Caco-2 (cell line): Measurements from ENCODE around the gene C1orf159. TPM values are rescaled to one million over a fixed set of nuclear protein-coding genes. Genes with fewer than 3 reads are reported as not detected.
A peak's percentile ranks its signal among the peaks of the same experiment; 100 is the strongest.

Experiments used
- BruUV-seq: library from RNA; stranded (reverse); fragments of 400-500 nt; replicated peaks from 2 replicates; lab custom pipeline; 2021; lab: Mats Ljungman, UMichigan
- CTCF ChIA-PET: fragments of 300-600 bp; sonication (Branson Sonifier 250); formaldehyde crosslinking; loops from one replicate; lab custom pipeline; 2022; ENCODE audit warnings: antibody characterized with exemption; lab: Charles Lee
- POLR2A ChIA-PET: fragments of 300-600 bp; sonication (Branson Sonifier 250); formaldehyde crosslinking; loops from one replicate; lab custom pipeline; 2022; ENCODE audit warnings: antibody characterized with exemption; lab: Charles Lee
- DNase-seq, 2 experiments: peaks; one replicate each; pipeline versions ENCODE4 v3.0.0 to v3.0.0-alpha.2; 2020 to 2022
- H3K27me3 ChIP-seq: replicated peaks from 2 replicates; pipeline ENCODE4 v1.6.0; 2011; ENCODE audit warnings: low read length; ENCODE audit not compliant: control insufficient read depth, insufficient read depth
- H3K36me3 ChIP-seq: 2 replicates; pipeline ENCODE4 v1.5.1; 2011; ENCODE audit warnings: low read length; ENCODE audit not compliant: control insufficient read depth, insufficient read depth
- H3K4me1 ChIP-seq: fragments of 250-450 bp; sonication (Bioruptor Pico); 2 replicates; pipeline ENCODE4 v1.5.1; 2020; ENCODE audit warnings: mild to moderate bottlenecking
- H3K4me3 ChIP-seq: 2 replicates; pipeline ENCODE4 v1.5.1; 2011; ENCODE audit warnings: low read depth, mild to moderate bottlenecking, control low read depth, low read length
- H3K9me3 ChIP-seq: fragments of 250-450 bp; sonication (Bioruptor Pico); 2 replicates; pipeline ENCODE4 v1.5.1; 2020; ENCODE audit warnings: mild to moderate bottlenecking, moderate library complexity
- H3K27ac Mint-ChIP-seq: one replicate; pipeline ENCODE4 v1.8.0; 2022; ENCODE audit warnings: mixed read lengths; ENCODE audit not compliant: unreplicated experiment
- H3K27me3 Mint-ChIP-seq: one replicate; pipeline ENCODE4 v1.8.0; 2022; ENCODE audit warnings: mixed read lengths; ENCODE audit not compliant: insufficient read depth, unreplicated experiment
- H3K36me3 Mint-ChIP-seq: one replicate; pipeline ENCODE4 v1.8.0; 2022; ENCODE audit warnings: mild to moderate bottlenecking, mixed read lengths; ENCODE audit not compliant: insufficient read depth, unreplicated experiment
- H3K4me1 Mint-ChIP-seq: one replicate; pipeline ENCODE4 v1.8.0; 2022; ENCODE audit warnings: low read depth, mixed read lengths; ENCODE audit not compliant: unreplicated experiment
- H3K4me3 Mint-ChIP-seq: one replicate; pipeline ENCODE4 v1.8.0; 2022; ENCODE audit warnings: mild to moderate bottlenecking, moderate library complexity, mixed read lengths; ENCODE audit not compliant: unreplicated experiment
- H3K9me3 Mint-ChIP-seq: one replicate; pipeline ENCODE4 v1.8.0; 2022; ENCODE audit warnings: mixed read lengths; ENCODE audit not compliant: unreplicated experiment
- CTCF ChIP-seq, 2 experiments: fragments of 200-600 bp in 1 of 2; IDR thresholded peaks; 1 replicate in 1 of 2; 2 replicates in 1 of 2; pipeline versions ENCODE4 v1.5.1 to v1.8.0; 2011 to 2022; ENCODE audit warnings: antibody characterized with exemption in 1 of 2, control low read depth in 1 of 2, inconsistent platforms in 1 of 2, low read depth in 1 of 2, low read length in 1 of 2, mild to moderate bottlenecking in 1 of 2, moderate library complexity in 1 of 2; ENCODE audit not compliant: insufficient read depth in 1 of 2, severe bottlenecking in 1 of 2, unreplicated experiment in 1 of 2
- intact Hi-C: fragments of 100-400 bp; cut with micrococcal nuclease; formaldehyde crosslinking; loops from one replicate; pipeline ENCODE4 v1.10.0; 2022; ENCODE audit not compliant: unreplicated experiment
- total RNA-seq: library from RNA; stranded (reverse); gene quantifications from 2 replicates; pipeline ENCODE4 v1.2.3, GENCODE V29; 2022

Gene C1orf159
- total RNA-seq, 1 experiment from 2014 or later: 12.9 TPM

GRCh38 chr1:1162597-1163537 is 47.0 kb upstream of the C1orf159 start:
- Mint-ChIP-seq H3K9me3 (no peaks in the 10 kb centered on the region), H3K27ac (peak overlapping the region; percentile 81), H3K4me3 (peak overlapping the region; percentile 90), H3K27me3 (no peaks in the 10 kb centered on the region), H3K4me1 (no peaks in the 10 kb centered on the region), H3K36me3 (peaks cover 30% of the 10 kb centered on the region)
- Histone ChIP-seq H3K9me3 (no peaks in the 10 kb centered on the region), H3K4me1 (peaks cover 23% of the 10 kb centered on the region), H3K36me3 (no peaks in the 10 kb centered on the region), H3K4me3 (peak overlapping the region; percentile 82), H3K27me3 (no peaks in the 10 kb centered on the region)
- intact Hi-C loops: loop anchor here (2.0 to 5.0 kb wide), 3 partner anchors 38 to 146 kb away; no protein-coding TSS in a partner anchor
- DNase-seq: peak; percentile 92 to 95
- BruUV-seq: TSS peak; percentile 48
- ChIA-PET POLR2A (interaction anchor here (1.0 to 1.5 kb wide), 8 partner anchors 9 to 88 kb away, joined by 3 to 15 read pairs (median 6); no protein-coding TSS in a partner anchor), CTCF (interaction anchor here (0.6 to 1.2 kb wide), 4 partner anchors 38 to 112 kb away, joined by 3 to 9 read pairs (median 6); no protein-coding TSS in a partner anchor)
- no peak for TF ChIP-seq CTCF (IDR thresholded peaks at IDR 0.05; ENCODE audit: insufficient read depth in 1 of 2, low read depth in 1 of 2, low read length in 1 of 2, severe bottlenecking in 1 of 2, unreplicated experiment in 1 of 2)

GRCh38 chr1:1161683-1162079 is 45.8 kb upstream of the C1orf159 start:
- Histone ChIP-seq H3K9me3 (no peaks in the 10 kb centered on the region), H3K27me3 (no peaks in the 10 kb centered on the region), H3K4me1 (peaks cover 23% of the 10 kb centered on the region), H3K36me3 (no peaks in the 10 kb centered on the region), H3K4me3 (no peak overlapping the region)
- no peaks in the 10 kb centered on the region for H3K27me3 Mint-ChIP-seq
- no peak for DNase-seq
- CTCF ChIA-PET: no interaction called here
- H3K27ac Mint-ChIP-seq: no peak overlapping the region
- no peak for TF ChIP-seq CTCF (IDR thresholded peaks at IDR 0.05; ENCODE audit: insufficient read depth in 1 of 2, low read depth in 1 of 2, low read length in 1 of 2, severe bottlenecking in 1 of 2, unreplicated experiment in 1 of 2)
- no TSS peak for BruUV-seq
- no peaks in the 10 kb centered on the region for H3K9me3 Mint-ChIP-seq
- H3K4me1 Mint-ChIP-seq: no peaks in the 10 kb centered on the region
- H3K4me3 Mint-ChIP-seq: no peak overlapping the region
- POLR2A ChIA-PET: interaction anchor here (1.3 to 1.5 kb wide), 2 partner anchors 10 to 69 kb away, joined by 5 to 7 read pairs; no protein-coding TSS in a partner anchor
- H3K36me3 Mint-ChIP-seq: peaks cover 30% of the 10 kb centered on the region
- intact Hi-C loops: loop anchor here (2.0 to 5.0 kb wide), 3 partner anchors 37 to 144 kb away; no protein-coding TSS in a partner anchor

- no peaks in the 10 kb centered on the region for H3K27me3 Mint-ChIP-seq
- no peak overlapping the region for H3K4me3 Mint-ChIP-seq
- Histone ChIP-seq H3K36me3 (no peaks in the 10 kb centered on the region), H3K27me3 (no peaks in the 10 kb centered on the region), H3K4me1 (peaks cover 23% of the 10 kb centered on the region), H3K9me3 (no peaks in the 10 kb centered on the region), H3K4me3 (no peak overlapping the region)
- DNase-seq: no peak
- no peaks in the 10 kb centered on the region for H3K9me3 Mint-ChIP-seq
- CTCF ChIA-PET: no interaction called here
- peaks cover 30% of the 10 kb centered on the region for H3K36me3 Mint-ChIP-seq
- H3K27ac Mint-ChIP-seq: no peak overlapping the region
- no peak for TF ChIP-seq CTCF (IDR thresholded peaks at IDR 0.05; ENCODE audit: insufficient read depth in 1 of 2, low read depth in 1 of 2, low read length in 1 of 2, severe bottlenecking in 1 of 2, unreplicated experiment in 1 of 2)
- intact Hi-C loops: loop anchor here (5.0 kb wide), 1 partner anchor 144 kb away; no protein-coding TSS in a partner anchor
- BruUV-seq: no TSS peak
- H3K4me1 Mint-ChIP-seq: no peaks in the 10 kb centered on the region
- POLR2A ChIA-PET: no interaction called here
Measured at GRCh38 chr1:1161078-1161682, 45.3 kb upstream of the C1orf159 start.
